C4-2B (cell line): ENCODE data around the gene SLC50A1.

Experiments
- CTCF ChIP-seq: fragments of 450-650 bp; conservative IDR thresholded peaks from 2 replicates; pipeline ENCODE4 v1.5.1; 2017; ENCODE audit warnings: mild to moderate bottlenecking
- ZFX ChIP-seq: fragments of 450-650 bp; IDR thresholded peaks from 2 replicates; pipeline ENCODE4 v1.6.1; 2017

GRCh38 chr1:155130272-155131006, 5.2 kb upstream of the SLC50A1 start:
- no peak for TF ChIP-seq CTCF
- no peak for TF ChIP-seq ZFX
